K562 (cell line): ENCODE data around the gene GYG2. TPM values are rescaled to one million over a fixed set of nuclear protein-coding genes. Genes with fewer than 3 reads are reported as not detected.
A peak's percentile ranks its signal among the peaks of the same experiment; 100 is the strongest.

Source experiments
- ATAC-seq: fragments of 200-7000 bp; cut with Tn5 transposase; 3 replicates; pipeline ENCODE4 v1.9.1; 2020; ENCODE audit warnings: moderate library complexity
- BruUV-seq: library from RNA; stranded (reverse); fragments of 400-500 nt; replicated peaks from 2 replicates; lab custom pipeline; 2021; lab: Mats Ljungman, UMichigan
- CTCF ChIA-PET: fragments of 300-600 bp; formaldehyde crosslinking; extraction: SDS; loops from one replicate; lab custom pipeline; 2021; ENCODE audit warnings: low intra/inter-chr PET ratio; lab: Yijun Ruan, JAX
- POLR2A ChIA-PET: fragments of 300-600, 350-650 bp; sonication (Branson Sonifier 250); formaldehyde crosslinking; extraction: SDS; loops from one replicate; lab custom pipeline; 2021; ENCODE audit warnings: antibody characterized with exemption, inconsistent platforms; lab: Yijun Ruan, JAX
- DNase-seq, 4 experiments: peaks; one replicate each; pipeline versions ENCODE4 v3.0.0 to v3.0.0-alpha.2; 2011 to 2018; ENCODE audit warnings: low spot score in 3 of 4, mixed read lengths in 3 of 4; ENCODE audit errors: extremely low read depth in 1 of 4
- FAIRE-seq: peaks from 2 replicates; lab custom pipeline; 2011; peaks lifted over from hg19 to GRCh38; lab: Jason Lieb, UNC
- H2AFZ ChIP-seq: 2 replicates; pipeline ENCODE4 v1.6.0; 2011; ENCODE audit warnings: low read depth, low read length, control low read depth, inconsistent platforms
- H3K27ac ChIP-seq: fragments of 200-600 bp; 3 replicates; pipeline ENCODE4 v1.8.0; 2011; ENCODE audit warnings: low read depth, mild to moderate bottlenecking, control low read depth, inconsistent platforms, low read length, moderate library complexity, mixed read lengths; ENCODE audit errors: extremely low read depth
- H3K27me3 ChIP-seq, 2 experiments: fragments of 300-600 bp in 1 of 2; 2 replicates in 1 of 2; 3 replicates in 1 of 2; pipeline versions ENCODE4 v1.6.0 to v1.8.0; 2011; ENCODE audit warnings: inconsistent platforms in 2 of 2, low read length in 2 of 2, mild to moderate bottlenecking in 1 of 2, mixed read lengths in 1 of 2, moderate library complexity in 1 of 2; ENCODE audit not compliant: control insufficient read depth in 2 of 2, insufficient read depth in 2 of 2
- H3K36me3 ChIP-seq: fragments of 300-600 bp; 3 replicates; pipeline ENCODE4 v1.8.0; 2011; ENCODE audit warnings: mild to moderate bottlenecking, low read length, inconsistent platforms; ENCODE audit not compliant: control insufficient read depth, insufficient read depth
- H3K4me1 ChIP-seq, 2 experiments: fragments of 200-600 bp in 1 of 2; replicated peaks in 1 of 2; 2 replicates in 1 of 2; 3 replicates in 1 of 2; pipeline versions ENCODE4 v1.5.1 to v1.8.0; 2011; ENCODE audit warnings: inconsistent platforms in 2 of 2, low read length in 2 of 2, mild to moderate bottlenecking in 1 of 2, mixed read lengths in 1 of 2, moderate library complexity in 1 of 2; ENCODE audit not compliant: control insufficient read depth in 2 of 2, insufficient read depth in 2 of 2
- H3K4me2 ChIP-seq: 2 replicates; pipeline ENCODE4 v1.6.1; 2011; ENCODE audit warnings: low read length, control low read depth, inconsistent platforms, mixed read lengths; ENCODE audit not compliant: insufficient read depth
- H3K4me3 ChIP-seq: fragments of 200-600 bp; sonication (generic), shearing (Covaris generic); 2 replicates; pipeline ENCODE4 v1.5.1; 2016; ENCODE audit warnings: control low read depth, inconsistent platforms
- H3K79me2 ChIP-seq: fragments of 200-600 bp; 3 replicates; pipeline ENCODE4 v1.8.0; 2011; ENCODE audit warnings: low read length, inconsistent platforms; ENCODE audit not compliant: control insufficient read depth, insufficient read depth
- H3K9ac ChIP-seq, 2 experiments: 2 replicates each; pipeline versions ENCODE4 v1.6.0 to v1.6.1; 2011; ENCODE audit warnings: low read depth in 2 of 2, low read length in 2 of 2, control low read depth in 1 of 2, inconsistent platforms in 1 of 2, mild to moderate bottlenecking in 1 of 2, mixed read lengths in 1 of 2; ENCODE audit not compliant: insufficient read depth in 1 of 2
- H3K9me1 ChIP-seq: one replicate; pipeline ENCODE4 v1.6.0; 2011; ENCODE audit warnings: inconsistent platforms, mild to moderate bottlenecking, low read length, moderate library complexity; ENCODE audit not compliant: control insufficient read depth, insufficient read depth
- H3K9me3 ChIP-seq: replicated peaks from 2 replicates; pipeline ENCODE4 v1.5.1; 2011; ENCODE audit warnings: low read depth, low read length, inconsistent platforms; ENCODE audit not compliant: control insufficient read depth, insufficient read depth
- H4K20me1 ChIP-seq: replicated peaks from 2 replicates; pipeline ENCODE4 v1.6.1; 2011; ENCODE audit warnings: low read length, inconsistent platforms, mixed read lengths; ENCODE audit not compliant: control insufficient read depth, insufficient read depth
- ATF4 ChIP-seq: fragments of 450-650 bp; formaldehyde crosslinking; IDR thresholded peaks from 2 replicates; pipeline ENCODE4 v1.4.0; 2022; ENCODE audit warnings: mild to moderate bottlenecking, moderate library complexity
- CTCF ChIP-seq, 3 experiments: IDR thresholded peaks in 2 of 3; conservative IDR thresholded peaks in 1 of 3; 2 replicates each; pipeline ENCODE4 v1.5.1; 2011 to 2012; ENCODE audit warnings: low read length in 3 of 3, mild to moderate bottlenecking in 3 of 3, control low read depth in 2 of 3, improper control_type of control experiment in 1 of 3, inconsistent platforms in 1 of 3, low read depth in 1 of 3, mixed read lengths in 1 of 3, moderate library complexity in 1 of 3; ENCODE audit not compliant: insufficient read depth in 2 of 3
- PCBP2 ChIP-seq: fragments of 200-400 bp; formaldehyde crosslinking; IDR thresholded peaks from 2 replicates; pipeline ENCODE4 v1.6.1; 2018; ENCODE audit warnings: low read length, low read depth, mild to moderate bottlenecking, moderate library complexity; ENCODE audit not compliant: poor library complexity, severe bottlenecking
- PHF21A ChIP-seq: fragments of 450-650 bp; IDR thresholded peaks from 2 replicates; pipeline ENCODE4 v1.6.1; 2017; ENCODE audit warnings: low read depth, borderline replicate concordance
- PHTF2 ChIP-seq: fragments of 250-450 bp; sonication (Bioruptor Pico); IDR thresholded peaks from 2 replicates; pipeline ENCODE4 v1.5.0; 2021; ENCODE audit warnings: mild to moderate bottlenecking
- POLR3G ChIP-seq: IDR thresholded peaks from 2 replicates; pipeline ENCODE4 v1.6.1; 2011; ENCODE audit not compliant: insufficient read length, insufficient replicate concordance; ENCODE audit errors: extremely low read depth
- RAD21 ChIP-seq, 2 experiments: fragments of 250-450 bp in 1 of 2; fragments of 450-650 bp in 1 of 2; sonication (Bioruptor Pico) in 1 of 2; formaldehyde crosslinking in 1 of 2; IDR thresholded peaks in 1 of 2; conservative IDR thresholded peaks in 1 of 2; 2 replicates each; pipeline versions ENCODE4 v1.4.0 to v1.8.0; 2020 to 2022; ENCODE audit warnings: mild to moderate bottlenecking in 2 of 2, moderate library complexity in 1 of 2
- SIN3A ChIP-seq, 2 experiments: fragments of 150-350 bp in 1 of 2; IDR thresholded peaks; 2 replicates each; pipeline ENCODE4 v1.6.1; 2011 to 2016; ENCODE audit warnings: borderline replicate concordance in 2 of 2, low read depth in 2 of 2, low read length in 2 of 2, mild to moderate bottlenecking in 2 of 2, moderate library complexity in 2 of 2; ENCODE audit not compliant: control insufficient read depth in 1 of 2
- ZBTB12 ChIP-seq: fragments of 250-450 bp; sonication (Bioruptor Pico); IDR thresholded peaks from 2 replicates; pipeline ENCODE4 v1.4.0; 2020
- ZEB2 ChIP-seq: fragments of 450-650 bp; IDR thresholded peaks from 2 replicates; pipeline ENCODE4 v1.6.1; 2016
- WGBS: fragments of 100-300 bp; shearing (Covaris generic); methylation state at CpG from one replicate; pipeline ENCODE4 v1.1.6; 2016; ENCODE audit warnings: low coverage, mixed read lengths; ENCODE audit not compliant: insufficient coverage; ENCODE audit errors: missing lambda C conversion rate; 5-methylcytosine and 5-hydroxymethylcytosine counted together
- in situ Hi-C: fragments of 300-500 bp; cut with MboI; formaldehyde crosslinking; loops from 4 replicates; pipeline ENCODE4 v1.15.0; 2018; ENCODE audit warnings: inconsistent platforms, mixed read lengths
- intact Hi-C: fragments of 100-400 bp; cut with micrococcal nuclease; formaldehyde crosslinking; loops from 2 replicates; pipeline ENCODE4 v1.14.2; 2022
- polyA plus RNA-seq, 8 experiments: library from polyadenylated mRNA; depleted of rRNA in 4 of 8; stranded (reverse) in 5 of 8; unstranded in 3 of 8; fragments of >200 nt; fragmentation: Nextera tagmentation in 2 of 8; fragmentation: Illumina TruSeq in 1 of 8; extraction: Ambion mirVana in 2 of 8; extraction: Trizol in 1 of 8; gene quantifications; 2 replicates each; pipeline versions ENCODE4 v1.2.1 to v1.2.3, GENCODE V29; 2011 to 2014; ENCODE audit warnings: inconsistent platforms in 1 of 8, missing spikeins in 1 of 8
- total RNA-seq, 7 experiments: library from RNA; depleted of rRNA in 6 of 7; stranded (reverse); fragments of >200 nt in 6 of 7; fragmentation: Illumina TruSeq in 2 of 7; extraction: Trizol in 2 of 7; gene quantifications; 2 replicates each; pipeline versions ENCODE4 v1.2.1 to v1.2.3, GENCODE V29; 2011 to 2021; ENCODE audit warnings: low replicate concordance in 1 of 7
- TF ChIP-seq, protein P1 (sequence below): fragments of 450-650 bp; formaldehyde crosslinking; IDR thresholded peaks from 2 replicates; pipeline ENCODE4 v1.4.0; 2020; ENCODE audit warnings: mild to moderate bottlenecking, moderate library complexity

The GYG2 gene
- total and polyA plus RNA-seq, 9 of the 15 experiments (the other 6 are each of a cell fraction or from before 2014, with no cell fraction given) = 0.24 to 4.4 (median 2.9) TPM

- peak; percentile 35 to 55 (median 51); a peak in 5 of 6 replicates for TF ChIP-seq CTCF (IDR thresholded peaks at IDR 0.05 in 2 of 3, conservative IDR thresholded peaks at IDR 0.05 in 1 of 3; ENCODE audit: insufficient read depth in 2 of 3, low read depth in 1 of 3, low read length in 3 of 3)
- peak; percentile 60 to 76 for TF ChIP-seq RAD21 (CRISPR knock-in tag; conservative IDR thresholded peaks at IDR 0.05 in 1 of 2, IDR thresholded peaks at IDR 0.05 in 1 of 2)
- TF ChIP-seq, protein P1, sequence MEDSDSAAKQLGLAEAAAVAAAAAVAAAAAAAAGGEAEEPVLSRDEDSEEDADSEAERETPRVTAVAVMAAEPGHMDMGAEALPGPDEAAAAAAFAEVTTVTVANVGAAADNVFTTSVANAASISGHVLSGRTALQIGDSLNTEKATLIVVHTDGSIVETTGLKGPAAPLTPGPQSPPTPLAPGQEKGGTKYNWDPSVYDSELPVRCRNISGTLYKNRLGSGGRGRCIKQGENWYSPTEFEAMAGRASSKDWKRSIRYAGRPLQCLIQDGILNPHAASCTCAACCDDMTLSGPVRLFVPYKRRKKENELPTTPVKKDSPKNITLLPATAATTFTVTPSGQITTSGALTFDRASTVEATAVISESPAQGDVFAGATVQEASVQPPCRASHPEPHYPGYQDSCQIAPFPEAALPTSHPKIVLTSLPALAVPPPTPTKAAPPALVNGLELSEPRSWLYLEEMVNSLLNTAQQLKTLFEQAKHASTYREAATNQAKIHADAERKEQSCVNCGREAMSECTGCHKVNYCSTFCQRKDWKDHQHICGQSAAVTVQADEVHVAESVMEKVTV (CRISPR knock-in tag) = peak; percentile 44; the same call in 1 of the 2 replicates
Measured at GRCh38 chrX:2812161-2812907, 16.4 kb upstream of the GYG2 start (continued).

DNA sequence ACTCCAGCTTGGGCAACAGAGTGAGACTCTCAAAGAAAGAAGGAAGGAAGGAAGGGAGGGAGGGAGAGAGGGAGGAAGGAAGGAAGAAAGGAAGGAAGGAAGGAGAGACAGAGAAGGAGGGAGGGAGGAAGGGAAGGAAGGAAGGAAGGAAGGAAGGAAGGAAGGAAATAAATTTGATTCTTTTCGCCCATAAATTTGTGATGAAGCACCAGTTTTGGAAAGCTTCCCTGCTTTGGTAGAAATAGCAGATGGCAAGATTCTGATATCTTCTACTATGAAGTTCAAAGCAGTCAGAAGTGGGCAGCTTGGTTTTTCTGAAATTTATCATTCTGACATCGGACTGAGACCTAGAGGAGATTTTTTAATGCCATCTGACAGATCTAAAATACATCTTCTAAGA lies 11.7 kb upstream of the GYG2 start:
- peaks cover 0 to 8% of the 10 kb centered on the region in 2 experiments; a peak in 3 of 5 replicates for H3K4me1 ChIP-seq
- in situ Hi-C loops = no loop called here
- no peak for FAIRE-seq
- H4K20me1 ChIP-seq = no peaks in the 10 kb centered on the region
- no peaks in the 10 kb centered on the region for H3K9me1 ChIP-seq
- no peaks in the 10 kb centered on the region for H3K79me2 ChIP-seq
- no peaks in the 10 kb centered on the region for H3K27me3 ChIP-seq
- H3K4me3 ChIP-seq = no peak overlapping the region
- 11% methylated on average over 1 of the region's 2 CpGs for WGBS
- no TSS peak for BruUV-seq
- intact Hi-C loops = no loop called here
- no peaks in the 10 kb centered on the region for H3K36me3 ChIP-seq
- ChIA-PET CTCF (no interaction called here), POLR2A (no interaction called here)
- no peak for ATAC-seq
- H3K9me3 ChIP-seq = no peaks in the 10 kb centered on the region
- H3K27ac ChIP-seq = no peak overlapping the region
- no peak overlapping the region for H2AFZ ChIP-seq
- no peak for DNase-seq
- no peak overlapping the region for H3K4me2 ChIP-seq
- H3K9ac ChIP-seq = no peak overlapping the region
- TF ChIP-seq PCBP2 (no peak), SIN3A (IDR thresholded peaks at IDR 0.05; ENCODE audit: borderline replicate concordance in 2 of 2, control insufficient read depth in 1 of 2, low read depth in 2 of 2, low read length in 2 of 2) (no peak), ATF4 (CRISPR knock-in tag) (no peak), POLR3G (no peak), ZBTB12 (no peak), PHF21A (no peak), PHTF2 (CRISPR knock-in tag) (no peak), ZEB2 (no peak)
